ENCODE results near the gene SEPTIN8. TPM values are rescaled to one million over a fixed set of nuclear protein-coding genes. Genes with fewer than 3 reads are reported as not detected.

Gene SEPTIN8
- total RNA-seq, 1 experiment from 2014 or later = 38.2 TPM

DNA sequence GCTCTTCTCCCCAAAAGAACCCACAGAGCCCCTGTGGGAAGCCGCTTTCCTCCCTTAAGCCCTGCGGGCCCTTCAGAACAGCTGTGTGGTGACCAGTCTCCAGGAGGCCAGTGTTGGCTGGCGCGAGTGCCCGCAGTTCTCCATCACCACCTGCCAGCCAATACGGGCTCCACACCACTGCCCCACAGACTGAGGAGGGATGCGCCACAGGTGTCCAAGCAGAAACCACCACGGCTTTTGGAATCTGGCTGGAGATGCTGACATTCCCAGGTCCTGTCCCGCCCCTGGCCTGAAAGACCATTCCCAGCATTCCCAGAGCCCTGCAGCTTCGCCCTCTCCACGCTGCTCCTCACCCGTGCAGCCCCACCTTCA is 17.0 kb downstream of the SEPTIN8 start:
- Histone ChIP-seq H4K91ac (ENCODE audit: insufficient read length, low read depth, low read length) (no peak overlapping the region), H3K56ac (ENCODE audit: insufficient read length, low read depth, low read length) (no peak overlapping the region), H2AFZ (ENCODE audit: low read length) (no peak overlapping the region), H3K27me3 (ENCODE audit: insufficient read depth, low read length) (no peaks in the 10 kb centered on the region), H4K8ac (replicated peaks; ENCODE audit: insufficient read length, low read depth, low read length) (no peak overlapping the region), H2AK5ac (ENCODE audit: insufficient read length, low read length) (no peak overlapping the region), H3K4ac (ENCODE audit: low read depth, low read length) (no peak overlapping the region), H2BK20ac (ENCODE audit: low read depth, low read length, poor library complexity, severe bottlenecking) (no peak overlapping the region), H3K27ac (ENCODE audit: insufficient read length, low read depth, low read length) (no peak overlapping the region), H4K5ac (ENCODE audit: insufficient read length, low read depth, low read length) (no peak overlapping the region), H3K9me3 (ENCODE audit: control insufficient read depth, low read depth, low read length) (no peaks in the 10 kb centered on the region), H2BK5ac (ENCODE audit: insufficient read length, low read length) (no peak overlapping the region), H2BK120ac (ENCODE audit: low read depth, low read length, poor library complexity, severe bottlenecking) (no peak overlapping the region), H3K23me2 (ENCODE audit: insufficient read length, low read depth, low read length, poor library complexity, severe bottlenecking) (no peaks in the 10 kb centered on the region), H3T11ph (ENCODE audit: low read length) (no peak overlapping the region), H3K79me2 (ENCODE audit: insufficient read depth, low read length) (no peaks in the 10 kb centered on the region), H4K20me1 (ENCODE audit: control insufficient read depth, insufficient read depth, insufficient read length) (peaks cover 2% of the 10 kb centered on the region), H3K9ac (ENCODE audit: extremely low read depth, insufficient read length, low read length) (no peak overlapping the region), H3K18ac (ENCODE audit: insufficient read length, low read depth, low read length) (no peak overlapping the region), H3K79me1 (ENCODE audit: insufficient read depth, low read depth, low read length, poor library complexity, severe bottlenecking) (no peaks in the 10 kb centered on the region), H3K4me2 (ENCODE audit: insufficient read depth, insufficient read length, low read length) (no peak overlapping the region), H3K4me1 (ENCODE audit: insufficient read depth, low read length) (no peaks in the 10 kb centered on the region), H2BK12ac (ENCODE audit: insufficient read length, low read depth, low read length) (no peak overlapping the region), H3K23ac (ENCODE audit: insufficient read length, low read depth, low read length) (no peak overlapping the region), H3K14ac (ENCODE audit: insufficient read depth, low read length) (no peak overlapping the region), H2BK15ac (ENCODE audit: low read depth, low read length) (no peak overlapping the region)
- Mint-ChIP-seq H3K36me3 (ENCODE audit: insufficient read depth in 1 of 3, low read depth in 3 of 3) (peaks cover 5 to 37% (median 18%) of the 10 kb centered on the region in 3 experiments; a peak in 6 of 7 replicates), H3K4me3 (no peak overlapping the region), H3K9me3 (no peaks in the 10 kb centered on the region), H3K27me3 (ENCODE audit: low read depth) (no peaks in the 10 kb centered on the region; the same call in 1 of the 2 replicates), H3K4me1 (peaks cover 7 to 10% of the 10 kb centered on the region in 2 experiments), H3K27ac (no peak overlapping the region; a peak in 1 of 7 replicates)
- TF ChIP-seq, protein P1, sequence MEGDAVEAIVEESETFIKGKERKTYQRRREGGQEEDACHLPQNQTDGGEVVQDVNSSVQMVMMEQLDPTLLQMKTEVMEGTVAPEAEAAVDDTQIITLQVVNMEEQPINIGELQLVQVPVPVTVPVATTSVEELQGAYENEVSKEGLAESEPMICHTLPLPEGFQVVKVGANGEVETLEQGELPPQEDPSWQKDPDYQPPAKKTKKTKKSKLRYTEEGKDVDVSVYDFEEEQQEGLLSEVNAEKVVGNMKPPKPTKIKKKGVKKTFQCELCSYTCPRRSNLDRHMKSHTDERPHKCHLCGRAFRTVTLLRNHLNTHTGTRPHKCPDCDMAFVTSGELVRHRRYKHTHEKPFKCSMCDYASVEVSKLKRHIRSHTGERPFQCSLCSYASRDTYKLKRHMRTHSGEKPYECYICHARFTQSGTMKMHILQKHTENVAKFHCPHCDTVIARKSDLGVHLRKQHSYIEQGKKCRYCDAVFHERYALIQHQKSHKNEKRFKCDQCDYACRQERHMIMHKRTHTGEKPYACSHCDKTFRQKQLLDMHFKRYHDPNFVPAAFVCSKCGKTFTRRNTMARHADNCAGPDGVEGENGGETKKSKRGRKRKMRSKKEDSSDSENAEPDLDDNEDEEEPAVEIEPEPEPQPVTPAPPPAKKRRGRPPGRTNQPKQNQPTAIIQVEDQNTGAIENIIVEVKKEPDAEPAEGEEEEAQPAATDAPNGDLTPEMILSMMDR (conservative IDR thresholded peaks at IDR 0.05) = no peak
- no peak for DNase-seq
- no CpG with 5 or more reads among the region's 12 CpGs for WGBS (ENCODE audit: extremely low coverage, insufficient read length, low lambda C conversion rate)

All from H9 (cell line).